Ammon's horn (tissue), 1 donor: ENCODE measurements around the gene UBN2.

Experiments
- DNase-seq: peaks from one replicate; pipeline ENCODE4 v3.0.0-alpha.2; 2016; ENCODE audit warnings: low spot score

The UBN2 gene

GRCh38 chr7:139232377-139232717 is 1.3 kb downstream of the UBN2 start:
- no peak for DNase-seq

- no peak for DNase-seq
Measured at GRCh38 chr7:139232904-139233303, 1.9 kb downstream of the UBN2 start.

- no peak for DNase-seq
Measured at GRCh38 chr7:139241258-139241657, 10.2 kb downstream of the UBN2 start.

GRCh38 chr7:139242741-139243281 is 11.8 kb downstream of the UBN2 start:
- DNase-seq, result no peak

- DNase-seq, result no peak
Measured at GRCh38 chr7:139245401-139245800, 14.4 kb downstream of the UBN2 start.

GRCh38 chr7:139246494-139246893 is 15.5 kb downstream of the UBN2 start:
- DNase-seq, result no peak

GRCh38 chr7:139246905-139247304 is 15.9 kb downstream of the UBN2 start:
- DNase-seq, result no peak

- DNase-seq, result no peak
Measured at GRCh38 chr7:139249179-139249810, 18.3 kb downstream of the UBN2 start.

GRCh38 chr7:139252451-139252850 is 21.4 kb downstream of the UBN2 start:
- DNase-seq, result no peak

GRCh38 chr7:139254281-139254680 is 23.2 kb downstream of the UBN2 start:
- DNase-seq, result no peak

- DNase-seq, result no peak
Measured at GRCh38 chr7:139254728-139255127, 23.7 kb downstream of the UBN2 start.

- DNase-seq, result no peak
Measured at GRCh38 chr7:139255290-139255689, 24.3 kb downstream of the UBN2 start.

GRCh38 chr7:139259142-139259541 is 28.1 kb downstream of the UBN2 start:
- DNase-seq, result no peak

GRCh38 chr7:139264220-139264619 is 33.2 kb downstream of the UBN2 start:
- no peak for DNase-seq

- no peak for DNase-seq
Measured at GRCh38 chr7:139265673-139266072, 34.6 kb downstream of the UBN2 start.

GRCh38 chr7:139271718-139272628 is 40.9 kb downstream of the UBN2 start:
- DNase-seq, result no peak

- no peak for DNase-seq
Measured at GRCh38 chr7:139284252-139284896, 53.3 kb downstream of the UBN2 start.

GRCh38 chr7:139286144-139286543 is 55.1 kb downstream of the UBN2 start:
- no peak for DNase-seq

GRCh38 chr7:139292821-139293220 is 61.8 kb downstream of the UBN2 start:
- DNase-seq, result no peak

GRCh38 chr7:139293534-139293933 is 62.5 kb downstream of the UBN2 start:
- DNase-seq, result no peak

- no peak for DNase-seq
Measured at GRCh38 chr7:139294241-139294640, 63.2 kb downstream of the UBN2 start.

- no peak for DNase-seq
Measured at GRCh38 chr7:139294951-139295575, 64.0 kb downstream of the UBN2 start.
